GM21619 (cell line): ENCODE results near the gene RPL3.

Source experiments
- ATAC-seq: cut with Tn5 transposase; IDR thresholded peaks from one replicate; pipeline ENCODE4 v1.9.1; 2021; ENCODE audit not compliant: unreplicated experiment

The RPL3 gene

DNA sequence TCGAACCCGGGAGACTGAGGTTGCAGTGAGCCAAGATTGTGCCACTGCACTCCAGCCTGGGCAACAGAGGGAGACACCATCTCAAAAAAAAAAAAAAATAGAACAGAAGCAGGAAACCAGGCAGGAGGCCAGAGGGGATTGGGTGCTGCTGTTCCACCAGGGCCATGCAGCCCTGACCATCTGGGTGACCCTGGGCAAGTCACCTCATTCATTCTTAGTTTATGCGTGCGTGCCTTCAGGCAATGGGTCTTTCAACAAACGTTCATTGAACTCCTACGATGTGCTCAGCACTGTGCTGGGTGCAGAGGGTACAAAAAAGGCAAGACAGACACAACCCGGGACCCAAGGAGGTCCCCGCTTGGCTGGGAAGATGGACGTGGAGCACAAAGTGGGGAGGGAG lies 18.3 kb downstream of the RPL3 start:
- no peak for ATAC-seq

DNA sequence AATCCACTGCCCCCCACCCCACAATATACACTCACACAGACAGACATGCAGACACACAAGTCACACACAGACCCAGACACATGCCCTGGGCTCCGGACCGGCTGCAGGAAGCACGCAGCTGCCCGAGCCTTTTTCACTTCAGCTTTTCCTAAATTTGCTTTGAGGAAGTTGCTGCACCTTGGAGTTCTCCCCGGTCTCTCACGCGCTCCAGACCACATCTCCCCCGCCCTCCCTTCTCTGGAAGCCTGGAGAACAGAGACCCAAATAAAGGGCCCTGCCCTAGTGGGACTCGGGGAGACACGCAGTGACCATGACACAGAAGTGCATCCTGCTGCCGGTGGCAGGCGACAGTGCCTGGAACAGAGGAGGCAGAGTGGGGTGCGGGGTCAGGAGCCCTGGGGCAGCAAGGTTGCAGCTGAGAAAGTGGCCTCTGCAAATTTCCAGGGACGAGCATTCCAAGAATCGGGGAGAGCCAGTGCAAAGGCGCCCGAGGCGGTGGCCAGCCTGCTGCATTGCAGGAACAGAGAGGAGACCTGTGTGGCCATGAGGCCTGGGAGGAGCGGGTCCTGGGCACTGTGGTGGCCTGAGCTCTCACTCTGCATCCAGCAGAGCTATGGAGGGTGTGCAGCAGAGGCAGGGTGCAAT lies 19.1 kb downstream of the RPL3 start:
- no peak for ATAC-seq

DNA sequence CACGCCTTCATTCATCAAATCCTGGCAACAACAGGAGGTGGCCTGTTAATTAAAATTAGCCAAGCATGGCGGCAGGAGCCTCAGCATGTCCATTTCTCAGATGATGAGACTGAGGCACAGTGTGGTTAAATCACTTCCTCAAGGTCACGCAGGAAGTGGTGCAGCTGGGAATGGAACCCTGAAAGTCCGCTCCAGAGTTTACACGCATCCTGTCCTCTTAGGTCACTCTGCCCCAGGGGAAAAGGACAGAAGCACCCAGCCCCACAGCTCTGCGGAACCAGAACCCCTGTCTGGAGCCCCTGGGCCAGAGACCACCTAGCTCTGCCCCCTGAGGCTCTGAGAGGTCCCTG lies 19.6 kb downstream of the RPL3 start:
- no peak for ATAC-seq

DNA sequence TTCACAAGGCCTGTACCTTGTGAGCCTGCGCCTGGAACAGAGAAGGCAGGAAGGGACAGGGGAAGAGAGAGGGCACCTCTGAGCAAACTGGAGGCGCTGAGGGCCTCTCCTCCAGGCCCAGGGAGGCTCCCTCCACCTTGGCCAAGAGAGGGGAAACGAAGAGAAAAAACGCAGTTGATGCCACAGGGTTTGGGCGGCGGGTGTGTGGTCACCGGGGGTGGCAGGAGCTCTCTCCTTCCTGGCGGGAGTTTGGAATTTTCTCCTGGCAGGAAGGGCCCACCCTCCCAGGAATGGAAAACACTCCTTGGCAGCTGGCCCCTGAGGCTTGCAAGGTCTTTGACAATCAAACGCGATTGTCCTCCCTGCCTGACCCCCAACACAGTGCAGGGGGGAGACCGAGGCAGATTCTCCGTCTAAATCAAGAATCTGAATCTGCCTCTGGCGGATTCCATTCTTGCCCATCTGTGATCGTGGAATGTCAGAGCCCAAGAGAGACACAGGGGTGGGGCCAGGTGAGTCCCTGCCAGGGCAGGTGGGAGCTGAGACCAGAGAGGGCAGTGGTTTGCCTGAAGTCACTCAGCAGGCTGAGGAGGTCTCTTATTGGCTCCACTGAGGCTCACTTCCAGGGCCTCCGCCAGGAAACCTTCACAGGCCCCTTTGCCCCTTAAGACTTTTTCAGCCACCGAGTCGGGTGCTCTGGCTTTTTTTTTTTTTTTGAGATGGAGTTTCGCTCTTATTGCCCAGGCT lies 21.0 kb downstream of the RPL3 start:
- no peak for ATAC-seq

DNA sequence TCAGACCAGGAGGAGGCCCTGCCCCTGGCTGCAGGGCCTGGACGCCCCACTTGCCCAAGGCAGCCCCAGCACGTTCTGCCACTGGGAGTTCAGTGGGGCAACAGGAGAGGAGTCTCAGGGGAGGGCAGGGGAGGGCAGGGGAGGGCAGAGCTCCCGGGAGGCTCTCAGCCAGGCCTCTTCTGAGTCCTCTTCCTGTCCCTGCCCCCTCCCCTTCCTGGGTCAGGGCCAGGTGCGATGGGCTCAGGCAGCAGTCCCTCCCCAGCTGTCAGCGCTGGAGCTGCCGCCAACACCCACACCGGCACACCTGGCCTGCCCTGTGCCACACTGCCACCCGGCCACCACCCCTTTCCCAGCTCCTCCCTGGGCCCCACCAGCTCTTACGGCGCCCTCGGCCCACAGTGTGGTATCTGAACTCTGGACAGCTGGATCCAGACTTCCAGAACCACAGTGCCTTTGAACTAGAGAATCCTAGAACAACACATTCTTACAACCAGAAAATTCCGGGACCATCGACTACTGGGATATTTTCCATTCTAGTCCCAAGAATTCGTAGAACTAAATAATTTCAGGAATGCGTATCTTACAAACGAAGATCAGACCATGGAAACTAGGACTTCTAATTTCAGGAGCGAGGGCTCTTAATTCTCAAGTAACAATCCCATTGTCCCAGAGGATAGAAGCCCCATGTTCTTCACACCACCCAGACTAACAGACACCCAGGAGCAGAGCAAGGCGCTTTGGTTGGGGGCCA lies 21.8 kb downstream of the RPL3 start:
- no peak for ATAC-seq

DNA sequence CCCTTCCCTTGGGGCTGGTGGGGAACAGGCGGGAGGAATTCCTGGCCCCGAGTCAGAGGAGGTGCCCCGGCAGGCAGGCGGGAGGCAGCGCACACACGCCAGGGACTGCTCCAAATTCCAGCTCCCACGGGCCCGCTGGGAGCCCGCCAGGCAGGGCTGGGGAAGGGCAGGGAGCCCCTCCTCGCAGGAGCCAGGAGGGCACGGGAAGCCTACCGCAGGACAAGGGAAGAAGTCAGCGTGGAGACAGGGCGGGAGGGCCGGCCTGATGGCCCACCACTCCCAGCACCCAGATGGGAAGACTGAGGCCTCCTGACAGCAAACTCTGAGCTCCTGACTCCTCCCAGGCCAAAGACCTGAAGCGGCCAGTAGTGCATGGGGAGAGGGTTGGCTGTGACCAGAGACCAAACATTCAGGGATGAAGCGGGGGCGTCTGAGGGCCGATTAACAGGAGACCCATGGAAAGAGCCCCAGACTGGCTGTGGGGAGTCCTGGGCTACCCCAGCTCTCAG lies 22.4 kb downstream of the RPL3 start:
- no peak for ATAC-seq

DNA sequence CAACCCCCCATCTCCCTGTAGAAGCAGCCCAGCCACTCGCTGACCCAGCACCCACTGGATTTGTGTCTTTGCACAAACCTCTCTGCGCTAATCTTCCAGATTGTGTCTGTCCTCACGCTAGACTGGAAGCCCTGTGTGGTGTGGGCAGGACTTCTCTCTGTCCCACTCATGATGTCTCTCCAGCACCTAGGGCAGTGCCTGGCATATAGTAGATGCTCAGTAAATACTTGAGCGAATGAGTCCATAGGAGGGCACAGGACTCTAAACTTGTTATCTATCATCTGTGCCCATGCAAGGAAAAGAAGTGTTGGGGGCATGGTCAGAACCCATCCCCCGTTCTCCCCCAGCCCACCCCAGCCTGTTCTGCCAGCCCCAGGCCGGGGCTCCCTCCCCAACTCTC lies 22.9 kb downstream of the RPL3 start:
- ATAC-seq: no peak

DNA sequence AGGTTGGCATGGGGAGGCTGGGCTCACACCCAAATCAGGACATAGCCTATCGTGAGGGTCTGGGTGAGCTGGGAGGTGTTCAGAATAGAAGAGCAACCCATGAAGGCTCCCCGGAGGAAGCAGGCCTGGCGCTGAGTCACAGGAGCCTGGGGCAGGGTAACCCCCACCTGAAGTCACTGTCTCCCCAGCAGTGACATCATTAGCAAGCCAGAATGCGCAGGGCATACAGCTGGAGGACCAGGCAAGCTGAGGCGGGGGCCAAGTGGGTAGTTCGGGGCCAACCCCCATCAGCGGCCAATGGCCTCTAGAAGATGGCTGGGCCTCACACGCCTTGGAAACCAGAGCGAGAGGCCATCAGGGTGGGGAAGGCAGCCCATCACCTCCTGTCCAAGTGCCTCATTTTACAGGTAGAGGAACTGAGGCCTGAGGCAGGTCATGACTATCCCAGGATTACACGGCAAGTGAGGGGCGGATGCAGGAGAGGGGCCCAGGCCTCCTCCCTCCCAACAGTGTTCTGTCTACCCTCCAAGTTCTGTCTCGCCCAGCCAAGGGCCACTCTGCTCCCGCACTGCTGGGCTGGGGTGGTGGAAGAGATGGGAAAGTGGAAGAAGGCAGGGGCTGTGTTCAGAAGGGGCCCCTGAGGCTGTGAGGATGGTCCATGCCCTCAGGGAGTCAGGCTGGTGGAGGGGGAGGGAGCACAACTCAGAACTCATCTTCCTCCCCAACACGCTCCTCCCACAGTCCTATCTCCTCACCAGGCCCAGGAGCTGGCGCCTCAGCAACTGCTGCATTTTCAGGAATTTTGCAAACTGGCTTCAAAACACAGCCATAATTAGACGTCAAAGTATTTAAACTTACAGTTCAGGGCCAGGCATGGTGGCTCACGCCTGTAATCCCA lies 24.6 kb downstream of the RPL3 start:
- no peak for ATAC-seq

DNA sequence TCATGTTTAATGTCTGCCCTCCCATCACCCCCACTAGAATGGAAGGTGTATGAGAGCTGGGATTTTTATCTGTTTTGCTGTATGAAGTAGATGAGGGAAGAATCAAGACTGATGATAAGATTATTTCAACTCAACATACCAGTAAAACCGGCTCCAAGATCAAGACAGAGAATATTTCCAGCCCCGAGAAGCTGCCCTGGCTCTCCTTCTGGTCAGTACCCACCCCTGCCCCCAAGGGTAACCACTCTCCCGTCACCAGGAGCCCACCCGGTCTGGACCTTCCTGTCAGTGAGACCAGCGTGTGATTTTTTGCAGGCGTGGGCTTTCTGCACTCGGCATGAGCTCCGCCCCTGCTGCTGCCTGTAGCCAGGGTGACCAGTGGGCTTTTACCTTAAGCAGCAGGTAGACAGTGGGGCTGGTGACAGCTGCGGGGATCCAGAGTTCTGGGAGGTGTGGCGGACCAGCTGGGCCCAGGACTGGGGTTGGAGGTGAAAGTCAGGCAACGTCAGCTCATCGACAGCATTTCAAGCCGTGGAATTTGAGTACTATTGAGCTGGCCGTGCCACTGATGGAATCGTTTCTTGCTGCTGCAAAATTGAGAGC lies 25.6 kb downstream of the RPL3 start:
- ATAC-seq: no peak

DNA sequence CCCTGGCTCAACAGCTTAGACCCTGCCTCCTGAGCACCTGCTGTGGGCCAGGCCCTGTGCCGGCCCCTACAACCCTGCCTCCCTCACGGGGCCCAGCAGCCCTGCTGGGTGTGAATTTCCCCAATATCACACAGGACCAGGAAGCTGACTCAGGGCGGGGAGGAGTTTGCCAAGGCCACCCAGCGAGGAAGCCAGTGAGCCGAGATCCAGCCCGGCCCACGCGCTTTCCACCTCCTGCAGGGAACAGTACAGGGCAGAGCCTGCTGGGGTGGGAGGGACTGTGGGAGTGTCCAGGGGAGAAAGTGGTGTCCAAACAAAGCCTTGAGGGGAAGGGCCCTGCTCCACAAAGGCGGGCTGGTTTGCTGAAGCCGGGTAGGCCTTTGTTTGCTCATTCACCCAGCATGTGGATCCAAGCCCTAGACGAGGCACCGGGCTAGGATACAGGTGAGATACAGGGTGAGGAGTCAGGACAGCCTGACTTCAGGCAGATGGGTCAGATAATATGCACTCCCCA lies 26.8 kb downstream of the RPL3 start:
- no peak for ATAC-seq

DNA sequence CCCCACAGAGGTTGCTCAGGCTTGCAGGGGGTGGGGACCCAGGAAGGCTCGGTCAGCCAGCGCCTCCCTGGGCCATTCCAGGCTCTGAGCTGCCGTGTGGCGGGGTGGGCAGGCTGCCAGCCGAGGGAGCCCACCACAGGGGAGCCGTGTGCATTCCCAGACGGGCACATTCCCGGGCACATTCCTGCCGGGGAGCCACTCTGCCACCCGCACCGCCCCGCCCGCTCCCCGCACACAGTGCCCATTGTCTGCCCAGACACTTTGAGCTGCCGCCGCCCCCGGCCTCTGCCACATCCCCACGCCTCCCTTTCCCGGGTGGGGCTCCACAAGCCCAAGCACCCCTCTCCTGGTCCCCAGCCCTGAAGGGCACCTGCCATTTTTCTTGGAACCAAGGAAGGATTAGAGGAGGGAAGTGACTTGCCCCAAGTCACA lies 27.4 kb downstream of the RPL3 start:
- no peak for ATAC-seq

DNA sequence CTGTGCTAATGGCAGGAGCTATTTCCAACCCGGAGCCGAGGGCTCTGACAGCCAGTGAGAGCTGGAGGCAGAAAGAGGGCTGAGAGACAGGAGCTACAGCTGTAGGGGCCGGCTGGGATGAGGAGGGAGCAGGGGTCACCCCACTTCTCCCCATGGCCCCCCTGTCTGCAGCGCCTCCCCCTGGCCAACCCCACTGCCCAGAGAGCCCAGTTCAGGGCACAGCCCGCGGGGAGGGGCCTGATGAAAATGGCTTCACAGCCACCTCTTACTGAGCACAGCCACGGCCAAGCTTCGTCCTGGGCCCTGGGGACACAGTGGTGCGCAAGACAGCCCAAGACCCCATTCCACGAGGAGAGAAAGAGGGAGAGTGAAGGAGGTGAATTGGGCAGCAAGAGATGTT lies 27.9 kb downstream of the RPL3 start:
- ATAC-seq: no peak

DNA sequence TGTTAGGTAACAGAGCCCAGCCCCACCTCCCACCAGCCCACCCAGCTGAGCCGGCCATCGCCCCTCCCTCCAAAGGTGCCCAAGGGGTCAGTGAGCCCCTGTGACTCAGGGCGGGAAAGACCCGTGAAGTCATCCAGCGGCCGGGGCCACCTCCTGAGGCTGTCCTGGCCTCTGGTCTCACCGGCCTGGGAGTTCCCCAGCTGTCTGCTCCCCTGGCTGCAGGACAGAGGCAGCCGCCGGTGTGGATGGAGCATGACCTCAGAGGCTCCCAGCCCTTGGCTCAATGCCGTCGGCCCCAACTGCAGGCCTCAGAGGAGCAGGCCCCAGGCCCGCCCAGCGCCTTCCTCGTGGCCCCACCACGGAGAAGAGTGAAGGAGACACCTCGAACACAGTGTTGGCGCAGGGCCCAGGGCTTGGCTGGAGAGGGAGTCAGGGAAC lies 28.7 kb downstream of the RPL3 start:
- no peak for ATAC-seq

DNA sequence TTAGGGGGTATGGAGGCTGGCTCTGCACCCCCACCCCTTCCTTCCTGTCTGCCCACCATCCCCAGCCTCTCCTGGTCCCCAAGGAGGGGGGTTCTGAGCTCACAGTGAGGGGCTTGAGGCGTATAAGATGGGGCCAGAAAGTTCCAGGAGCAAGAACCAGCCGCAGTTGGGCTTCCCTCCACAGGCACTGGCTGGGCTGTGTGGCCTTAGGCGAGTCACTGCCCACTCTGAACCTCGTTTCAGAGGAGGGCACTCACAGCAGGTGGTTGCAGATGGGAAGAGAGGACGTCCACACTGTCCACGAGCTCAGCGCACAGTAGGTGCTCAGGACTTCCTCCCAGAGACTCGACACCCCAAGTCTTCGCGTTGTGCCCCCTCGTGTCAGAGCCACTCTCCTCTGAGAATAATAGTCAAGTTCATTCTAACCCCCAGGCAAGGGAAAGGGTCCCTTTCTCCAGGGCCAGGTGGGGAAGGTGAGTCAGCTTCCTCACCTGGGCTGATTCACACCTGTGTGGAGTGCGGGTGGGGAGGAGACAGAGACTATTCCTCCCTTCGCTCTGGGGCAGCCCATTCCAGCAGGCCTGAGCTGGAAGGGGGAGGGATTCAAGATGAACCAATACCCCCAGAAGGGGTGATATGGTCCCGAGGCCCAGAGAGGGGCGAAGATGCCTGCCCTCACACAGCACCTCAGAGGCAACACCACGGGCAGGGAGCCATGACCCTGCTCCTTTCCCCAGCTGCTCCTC lies 29.3 kb downstream of the RPL3 start:
- ATAC-seq: no peak

DNA sequence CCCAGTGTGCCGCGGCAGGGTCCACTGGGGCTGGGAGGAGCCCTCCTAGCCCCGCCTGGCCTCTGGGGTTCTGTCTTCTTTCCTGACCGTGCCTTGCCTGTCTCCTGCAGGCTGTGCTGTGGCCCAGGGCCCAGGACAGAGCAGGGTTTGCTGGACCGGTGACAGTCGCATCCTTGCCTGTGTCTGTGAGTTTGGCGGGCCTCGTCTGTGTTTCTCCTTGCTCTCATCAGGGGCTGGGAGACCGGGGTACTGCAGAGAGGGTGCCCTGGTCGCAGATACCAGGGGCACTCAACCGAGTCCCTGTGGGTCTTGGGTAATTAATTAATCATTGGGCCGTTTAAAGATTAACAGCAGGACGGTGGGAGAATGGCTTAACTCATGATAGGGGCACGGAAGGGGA lies 29.9 kb downstream of the RPL3 start:
- no peak for ATAC-seq

DNA sequence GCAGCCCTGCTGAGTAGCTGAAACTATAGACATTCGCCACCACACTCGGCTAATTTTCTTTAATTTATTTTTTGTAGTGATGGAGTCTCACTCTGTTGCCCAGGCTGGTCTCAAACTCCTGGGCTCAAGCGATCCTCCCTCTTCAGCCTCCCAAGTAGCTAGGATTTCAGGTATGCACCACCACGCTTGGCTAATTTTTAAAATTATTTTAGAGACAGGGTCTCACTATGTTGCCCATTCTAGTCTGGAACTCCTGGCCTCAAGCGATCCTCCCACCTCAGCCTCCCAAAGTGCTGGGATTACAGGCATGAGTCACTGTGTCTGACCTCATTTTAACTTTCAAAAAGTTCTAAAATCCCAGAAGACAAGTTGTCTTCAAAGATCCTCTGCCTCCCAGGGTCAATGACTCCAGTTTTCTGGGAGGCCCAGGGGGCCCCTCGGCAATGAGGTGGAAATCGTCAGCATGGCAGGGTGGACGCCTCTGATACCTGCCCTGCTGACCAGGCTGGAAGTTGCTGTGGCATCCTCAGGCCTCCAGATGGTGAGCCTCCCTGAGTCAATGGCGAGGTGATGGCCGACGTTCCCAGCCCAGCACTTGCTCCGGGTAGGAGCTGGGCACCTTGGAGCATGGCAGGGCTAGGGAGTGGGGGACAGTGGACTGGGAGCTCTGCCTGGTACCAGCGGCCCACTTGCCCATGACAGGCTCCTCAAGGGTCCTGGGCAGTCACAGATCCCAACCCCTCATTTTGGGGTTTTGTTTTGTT lies 31.1 kb downstream of the RPL3 start:
- ATAC-seq: no peak

DNA sequence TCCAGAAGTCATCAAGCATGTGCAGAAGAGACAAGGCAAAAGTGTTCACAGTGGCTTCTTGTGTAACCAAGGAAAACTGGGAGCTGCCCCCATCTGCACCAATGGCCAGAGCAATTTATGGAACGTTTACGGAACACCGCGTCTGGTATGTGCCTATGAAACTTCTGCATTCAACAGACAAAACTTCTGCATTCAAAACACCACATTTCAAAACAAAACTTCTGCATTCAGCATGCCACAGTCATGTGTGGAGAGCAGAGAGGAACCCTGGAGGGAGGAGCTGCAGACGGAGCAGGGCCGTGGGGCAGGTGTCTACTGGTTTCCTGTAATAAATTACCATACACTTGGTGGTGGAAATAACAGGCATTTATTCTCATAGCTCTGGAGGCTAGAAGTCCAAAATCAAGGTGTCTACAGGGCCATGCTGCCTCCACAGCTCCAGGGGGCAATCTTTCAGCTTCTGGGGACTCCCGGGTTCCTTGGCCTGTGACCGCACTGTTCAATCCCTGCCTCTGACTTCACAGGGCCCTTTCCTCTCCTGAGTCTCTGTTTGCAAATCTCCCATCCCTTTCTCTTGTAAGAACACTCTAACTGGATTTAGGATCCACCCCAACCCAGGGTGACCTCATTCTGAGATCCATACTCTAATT lies 32.2 kb downstream of the RPL3 start:
- peak; percentile 52 for ATAC-seq

DNA sequence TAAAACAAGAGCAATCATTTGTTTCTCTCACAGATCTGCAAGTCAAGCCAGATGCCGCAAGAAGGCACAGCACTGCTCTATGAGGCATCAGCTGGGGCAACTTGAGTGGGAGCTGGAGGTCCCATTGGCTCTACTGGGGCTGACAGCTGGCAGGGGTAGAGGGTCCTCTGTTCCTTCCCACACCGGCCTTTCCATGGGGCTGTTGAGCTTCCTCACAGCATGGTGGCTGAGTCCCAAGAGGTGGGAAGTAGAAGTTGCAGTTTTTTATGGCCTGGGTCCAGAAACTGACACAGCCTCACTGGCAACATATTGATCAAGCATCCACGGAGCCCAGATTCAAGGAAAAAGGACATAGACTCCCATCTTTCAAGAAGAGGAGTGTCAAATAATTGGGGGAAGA lies 34.4 kb downstream of the RPL3 start:
- ATAC-seq: no peak
